Peyer's patch (tissue), 4 donors: ENCODE data around the gene FBXO24.
A peak's percentile ranks its signal among the peaks of the same experiment; 100 is the strongest.

Experiments
- POLR2A ChIP-seq, 2 donors: fragments of 450-650 bp; IDR thresholded peaks; one replicate each; pipeline ENCODE4 v1.5.1; 2017; ENCODE audit warnings: antibody characterized with exemption in 2 of 2, mild to moderate bottlenecking in 2 of 2, moderate library complexity in 2 of 2
- TF ChIP-seq, protein P1 (sequence below), 6 experiments: fragments of 450-650 bp in 4 of 6; fragments of 200-600 bp in 2 of 6; sonication (generic) in 1 of 6; IDR thresholded peaks; one replicate each; pipeline ENCODE4 v1.5.1; 2017 to 2019; ENCODE audit warnings: antibody characterized with exemption in 6 of 6, mild to moderate bottlenecking in 3 of 6, moderate library complexity in 1 of 6

DNA sequence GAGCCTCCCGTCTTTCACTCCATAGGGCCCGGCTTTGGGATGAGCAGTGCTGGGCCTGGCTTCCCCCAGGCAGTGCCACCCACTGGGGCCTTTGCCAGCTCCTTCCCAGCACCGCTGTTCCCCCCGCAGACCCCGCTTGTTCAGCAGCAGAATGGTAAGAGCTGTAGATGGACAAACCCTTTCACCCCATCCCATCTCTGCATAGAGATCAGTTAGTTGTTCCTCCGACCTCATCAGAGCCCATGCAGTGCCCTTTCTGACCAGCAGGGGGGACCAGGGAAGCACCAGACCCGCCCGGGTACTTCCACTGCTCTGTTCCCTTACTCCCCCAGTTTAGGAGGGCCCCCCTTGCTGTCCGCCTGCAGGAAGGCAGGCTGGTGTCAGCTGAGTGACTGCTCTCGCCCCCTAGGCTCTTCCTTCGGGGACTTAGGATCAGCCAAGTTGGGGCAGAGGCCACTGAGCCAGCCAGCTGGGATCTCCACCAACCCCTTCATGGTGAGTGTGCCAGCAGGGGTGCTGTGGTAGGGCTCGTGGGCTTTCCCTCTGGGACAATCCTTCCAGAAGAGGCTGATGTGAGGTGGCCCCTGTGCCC is 22.2 kb upstream of the FBXO24 start:
- TF ChIP-seq, protein P1, sequence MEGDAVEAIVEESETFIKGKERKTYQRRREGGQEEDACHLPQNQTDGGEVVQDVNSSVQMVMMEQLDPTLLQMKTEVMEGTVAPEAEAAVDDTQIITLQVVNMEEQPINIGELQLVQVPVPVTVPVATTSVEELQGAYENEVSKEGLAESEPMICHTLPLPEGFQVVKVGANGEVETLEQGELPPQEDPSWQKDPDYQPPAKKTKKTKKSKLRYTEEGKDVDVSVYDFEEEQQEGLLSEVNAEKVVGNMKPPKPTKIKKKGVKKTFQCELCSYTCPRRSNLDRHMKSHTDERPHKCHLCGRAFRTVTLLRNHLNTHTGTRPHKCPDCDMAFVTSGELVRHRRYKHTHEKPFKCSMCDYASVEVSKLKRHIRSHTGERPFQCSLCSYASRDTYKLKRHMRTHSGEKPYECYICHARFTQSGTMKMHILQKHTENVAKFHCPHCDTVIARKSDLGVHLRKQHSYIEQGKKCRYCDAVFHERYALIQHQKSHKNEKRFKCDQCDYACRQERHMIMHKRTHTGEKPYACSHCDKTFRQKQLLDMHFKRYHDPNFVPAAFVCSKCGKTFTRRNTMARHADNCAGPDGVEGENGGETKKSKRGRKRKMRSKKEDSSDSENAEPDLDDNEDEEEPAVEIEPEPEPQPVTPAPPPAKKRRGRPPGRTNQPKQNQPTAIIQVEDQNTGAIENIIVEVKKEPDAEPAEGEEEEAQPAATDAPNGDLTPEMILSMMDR (IDR thresholded peaks at IDR 0.05) = peak; percentile 91 to 98 (median 94)
- TF ChIP-seq POLR2A (IDR thresholded peaks at IDR 0.05) = no peak
